ENCODE measurements around the gene PLCXD1.
A peak's percentile ranks its signal among the peaks of the same experiment; 100 is the strongest.
"Not testable (repeated sequence)": the region's sequence is repeated elsewhere in the genome, so short reads cannot be mapped to it uniquely, and the experiment has no call there.

Gene PLCXD1

GRCh38 chrX:311156-312129 lies 30.3 kb downstream of the PLCXD1 start:
- H3K4me3 ChIP-seq (ENCODE audit: low read length) = no peak overlapping the region
- DNase-seq (ENCODE audit: low read depth, low spot score) = no peak

- DNase-seq (ENCODE audit: low read depth, low spot score) = no peak
- no peak overlapping the region for H3K4me3 ChIP-seq (ENCODE audit: low read length)
Observed at GRCh38 chrX:312621-313331, 31.6 kb downstream of the PLCXD1 start.

- DNase-seq (ENCODE audit: low read depth, low spot score) = no peak
- H3K4me3 ChIP-seq (ENCODE audit: low read length) = no peak overlapping the region
Observed at GRCh38 chrX:313546-313945, 32.4 kb downstream of the PLCXD1 start.

GRCh38 chrX:314049-314448 lies 32.9 kb downstream of the PLCXD1 start:
- no peak overlapping the region for H3K4me3 ChIP-seq (ENCODE audit: low read length)
- no peak for DNase-seq (ENCODE audit: low read depth, low spot score)

GRCh38 chrX:314781-315595 lies 33.8 kb downstream of the PLCXD1 start:
- no peak for DNase-seq (ENCODE audit: low read depth, low spot score)
- H3K4me3 ChIP-seq (ENCODE audit: low read length) = no peak overlapping the region

GRCh38 chrX:316351-317325 lies 35.5 kb downstream of the PLCXD1 start:
- no peak for DNase-seq (ENCODE audit: low read depth, low spot score)
- H3K4me3 ChIP-seq (ENCODE audit: low read length) = no peak overlapping the region

- H3K4me3 ChIP-seq (ENCODE audit: low read length) = peak overlapping the region; percentile 68
- DNase-seq (ENCODE audit: low read depth, low spot score) = no peak
Observed at GRCh38 chrX:317424-318067, 36.4 kb downstream of the PLCXD1 start.

GRCh38 chrX:318068-318738 lies 37.0 kb downstream of the PLCXD1 start:
- H3K4me3 ChIP-seq (ENCODE audit: low read length) = peak overlapping the region; percentile 68
- peak; percentile 97 for DNase-seq (ENCODE audit: low read depth, low spot score)

GRCh38 chrX:318739-319578 lies 37.8 kb downstream of the PLCXD1 start, which contains the start of gene GTPBP6:
Gene GTPBP6 (minus strand): TSS chrX:318796. CDS start chrX:318787, 9 bp downstream.
- peak within 1 kb of the TSS; percentile 72 for H3K4me3 ChIP-seq (ENCODE audit: low read length)
- peak; percentile 99 for DNase-seq (ENCODE audit: low read depth, low spot score)

- DNase-seq (ENCODE audit: low read depth, low spot score) = no peak
- H3K4me3 ChIP-seq (ENCODE audit: low read length) = peak overlapping the region; percentile 72
Observed at GRCh38 chrX:319579-320125, 38.5 kb downstream of the PLCXD1 start.

GRCh38 chrX:320126-320783 lies 39.1 kb downstream of the PLCXD1 start:
- DNase-seq (ENCODE audit: low read depth, low spot score) = no peak
- H3K4me3 ChIP-seq (ENCODE audit: low read length) = peak overlapping the region; percentile 72

- H3K4me3 ChIP-seq (ENCODE audit: low read length) = no peak overlapping the region
- peak; percentile 68 for DNase-seq (ENCODE audit: low read depth, low spot score)
Observed at GRCh38 chrX:323721-324628, 42.8 kb downstream of the PLCXD1 start.

- not testable (repeated sequence) for DNase-seq (ENCODE audit: low read depth, low spot score); H3K4me3 ChIP-seq (ENCODE audit: low read length)
Observed at GRCh38 chrX:324664-325063, 43.5 kb downstream of the PLCXD1 start.

- no peak for DNase-seq (ENCODE audit: low read depth, low spot score)
- no peak overlapping the region for H3K4me3 ChIP-seq (ENCODE audit: low read length)
Observed at GRCh38 chrX:327660-328126, 46.5 kb downstream of the PLCXD1 start.

Data from Jurkat, Clone E6-1 (cell line).